ELR (cell line): Measurements from ENCODE around the gene LONP1.

ENCODE experiments used
- DNase-seq: peaks from one replicate; pipeline ENCODE4 v3.0.0-alpha.2; 2015; ENCODE audit warnings: low read depth

The LONP1 gene

GRCh38 chr19:5645409-5645808, 74.5 kb downstream of the LONP1 start:
- no peak for DNase-seq

- no peak for DNase-seq
These were observed 75.9 kb downstream of the LONP1 start for GRCh38 chr19:5644037-5644436.

- no peak for DNase-seq
These were observed 76.9 kb downstream of the LONP1 start for GRCh38 chr19:5643060-5643459.

GRCh38 chr19:5642204-5642603, 77.7 kb downstream of the LONP1 start:
- no peak for DNase-seq
